ENCODE measurements around the gene CLEC2D.
"Not testable (repeated sequence)": the region's sequence is repeated elsewhere in the genome, so short reads cannot be mapped to it uniquely, and the experiment has no call there.

The CLEC2D gene, protein sequence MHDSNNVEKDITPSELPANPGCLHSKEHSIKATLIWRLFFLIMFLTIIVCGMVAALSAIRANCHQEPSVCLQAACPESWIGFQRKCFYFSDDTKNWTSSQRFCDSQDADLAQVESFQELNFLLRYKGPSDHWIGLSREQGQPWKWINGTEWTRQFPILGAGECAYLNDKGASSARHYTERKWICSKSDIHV

DNA sequence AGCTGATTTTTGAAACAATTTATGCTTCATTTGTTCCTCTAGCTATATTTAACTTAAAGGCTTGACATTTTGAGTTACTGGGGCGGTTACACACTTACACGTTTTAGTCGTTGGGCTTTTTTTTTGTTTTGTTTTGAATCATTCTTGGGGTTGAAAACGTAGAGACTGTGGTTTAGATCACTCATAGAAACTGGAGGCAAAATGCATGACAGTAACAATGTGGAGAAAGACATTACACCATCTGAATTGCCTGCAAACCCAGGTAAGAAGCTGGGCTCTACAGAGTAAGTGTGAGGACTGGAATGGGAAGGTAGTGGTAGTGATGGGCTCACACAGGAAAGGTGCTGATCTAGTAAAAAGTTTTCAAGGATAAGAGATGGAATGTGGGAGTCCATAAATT, at the start of gene CLEC2D:
Gene CLEC2D, plus strand, starts transcription at position 180 of the 400 bp plus-strand sequence. Its CDS starts 22 bp downstream, at position 202.
- no peak for FAIRE-seq

DNA sequence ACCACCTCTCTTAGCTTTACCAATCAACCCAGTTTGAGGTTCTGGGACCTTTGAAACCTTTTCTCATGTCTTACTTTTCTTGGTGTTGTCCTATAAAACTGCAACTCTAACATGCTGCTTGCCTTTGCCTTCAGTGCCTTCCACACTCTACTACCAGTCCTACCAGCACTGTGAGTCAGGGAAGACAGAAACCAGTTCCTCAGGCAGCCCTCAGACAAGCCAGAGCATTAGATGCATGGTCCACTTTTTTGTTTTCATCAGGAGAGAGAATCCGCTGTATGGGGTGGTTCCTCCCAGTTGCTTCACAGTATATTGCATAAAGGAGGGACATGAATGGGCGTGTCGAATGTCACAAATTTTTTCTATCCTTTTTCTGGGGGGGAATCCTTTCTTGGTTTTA, 44.5 kb upstream of the CLEC2D start:
- no peak for FAIRE-seq

DNA sequence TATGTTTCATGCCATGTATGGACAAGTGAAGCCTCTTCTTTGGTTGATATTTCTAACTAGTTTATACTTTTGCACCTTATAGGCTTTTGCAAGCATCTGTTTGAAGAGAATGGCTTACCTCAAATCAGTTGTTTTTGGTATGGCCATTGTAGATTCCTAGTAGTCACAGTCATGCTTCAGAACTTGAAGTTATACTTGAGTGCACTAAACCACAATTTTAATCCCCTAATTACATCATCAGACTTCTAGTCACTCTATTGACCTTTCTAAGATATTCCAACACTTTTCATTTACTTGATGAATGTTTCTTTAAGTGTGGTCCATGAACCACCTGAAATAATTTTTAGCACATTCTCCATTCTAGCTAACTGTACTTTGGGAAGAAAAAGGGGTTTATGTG, 43.2 kb upstream of the CLEC2D start:
- FAIRE-seq: no peak

GRCh38 chr12:9626821-9627220, 42.7 kb upstream of the CLEC2D start:
- no peak for FAIRE-seq

GRCh38 chr12:9632766-9633165, 36.7 kb upstream of the CLEC2D start:
- no peak for FAIRE-seq

GRCh38 chr12:9634177-9634803, 35.2 kb upstream of the CLEC2D start:
- peak; percentile 92 for FAIRE-seq

- FAIRE-seq: no peak
Observed at GRCh38 chr12:9634969-9635754, 34.4 kb upstream of the CLEC2D start.

DNA sequence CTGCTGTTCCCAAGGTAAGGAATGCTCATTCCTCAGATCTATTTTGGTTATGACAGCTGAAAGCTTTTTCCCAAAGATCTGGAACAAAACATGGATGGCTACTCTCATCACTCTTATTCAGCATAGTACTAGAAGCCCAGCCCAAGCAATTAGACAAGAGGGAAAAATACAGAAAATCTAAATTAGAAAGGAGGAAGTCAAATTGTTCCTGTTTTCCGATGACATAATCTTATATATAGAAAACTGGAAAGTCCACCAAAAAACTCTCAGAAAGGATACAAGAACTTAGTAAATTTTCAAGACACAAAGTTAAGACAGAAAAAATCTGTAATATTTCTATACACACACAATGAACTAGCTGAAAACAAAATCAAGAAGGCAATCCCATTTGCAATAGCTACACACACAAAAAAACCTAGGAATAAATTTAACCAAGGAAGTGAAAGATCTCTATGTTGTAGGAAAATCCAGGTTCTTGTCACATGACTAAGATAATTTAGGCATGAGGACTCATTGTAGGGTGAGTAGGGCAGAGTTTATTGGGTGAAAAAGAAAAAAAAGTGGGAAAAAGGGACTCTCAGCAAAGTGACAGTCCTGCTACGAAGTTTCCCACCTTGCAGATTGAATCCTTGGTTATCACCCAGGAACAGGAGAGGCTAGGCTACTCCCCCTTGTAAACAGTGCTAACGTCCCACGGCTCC, 33.2 kb upstream of the CLEC2D start:
- no peak for FAIRE-seq

DNA sequence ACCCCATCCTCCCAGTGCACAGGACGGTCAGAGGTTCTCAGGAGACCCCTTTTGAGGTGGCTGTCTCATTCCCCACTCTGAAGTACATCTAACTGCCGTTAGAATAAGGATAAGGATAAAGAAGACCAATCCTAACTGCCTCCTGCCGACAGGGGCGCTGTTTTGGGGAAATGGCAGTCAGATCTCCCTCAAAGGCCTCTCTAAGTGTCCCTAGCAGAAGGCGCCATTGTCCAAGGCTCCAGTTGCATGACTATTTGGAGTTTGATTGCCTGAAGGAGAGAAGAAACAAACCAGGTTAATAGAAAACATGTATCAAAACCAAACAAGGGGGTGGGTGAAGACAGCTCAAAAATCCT, 32.7 kb upstream of the CLEC2D start:
- FAIRE-seq: no peak

DNA sequence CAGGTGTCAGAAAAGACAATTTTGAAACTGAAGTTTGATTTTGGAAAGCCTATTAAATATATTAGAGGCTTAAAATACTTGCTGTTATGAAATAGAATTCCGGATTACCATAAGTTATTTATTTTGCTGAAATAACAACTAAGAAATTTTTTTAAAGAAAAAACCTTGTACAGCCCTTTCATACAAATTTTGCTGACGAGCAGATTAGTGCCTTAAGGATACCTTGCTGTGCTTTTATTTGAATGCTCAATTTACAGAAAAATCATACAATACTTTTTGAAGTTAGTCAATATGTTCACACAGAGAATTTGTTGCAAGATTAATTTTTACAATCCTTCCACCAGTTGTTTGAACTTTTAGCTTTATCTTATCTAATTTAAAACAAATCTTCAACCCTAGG, 29.5 kb upstream of the CLEC2D start:
- no peak for FAIRE-seq

DNA sequence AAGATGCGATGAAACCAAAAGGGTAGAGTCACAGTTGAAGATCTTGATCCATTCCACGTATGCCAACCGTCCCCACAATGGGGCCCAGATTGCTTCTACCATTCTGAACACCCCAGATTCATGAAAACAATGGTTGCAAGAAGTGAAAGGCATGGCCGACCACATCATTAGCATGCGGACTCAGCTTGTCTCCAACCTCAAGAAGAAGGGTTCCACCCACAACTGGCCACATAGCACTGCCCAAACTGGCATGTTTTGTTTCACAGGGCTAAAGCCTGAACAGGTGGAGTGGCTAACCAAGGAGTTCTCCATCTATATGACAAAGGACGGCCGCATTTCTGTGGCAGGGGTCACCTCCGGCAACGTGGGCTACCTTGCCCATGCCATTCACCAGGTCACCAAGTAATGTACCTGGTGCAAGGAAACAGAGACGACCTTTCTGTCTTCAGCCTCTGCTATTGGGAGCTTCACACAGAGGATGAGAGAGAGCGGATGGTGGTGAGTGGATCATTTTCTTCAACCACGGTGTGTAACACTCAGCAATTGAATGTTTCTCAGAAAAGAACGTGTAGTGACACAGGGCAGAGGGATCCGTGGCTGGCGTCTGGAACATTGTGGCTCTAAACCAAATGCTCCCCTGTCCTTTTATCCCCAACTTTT, 26.8 kb upstream of the CLEC2D start:
- no peak for FAIRE-seq

DNA sequence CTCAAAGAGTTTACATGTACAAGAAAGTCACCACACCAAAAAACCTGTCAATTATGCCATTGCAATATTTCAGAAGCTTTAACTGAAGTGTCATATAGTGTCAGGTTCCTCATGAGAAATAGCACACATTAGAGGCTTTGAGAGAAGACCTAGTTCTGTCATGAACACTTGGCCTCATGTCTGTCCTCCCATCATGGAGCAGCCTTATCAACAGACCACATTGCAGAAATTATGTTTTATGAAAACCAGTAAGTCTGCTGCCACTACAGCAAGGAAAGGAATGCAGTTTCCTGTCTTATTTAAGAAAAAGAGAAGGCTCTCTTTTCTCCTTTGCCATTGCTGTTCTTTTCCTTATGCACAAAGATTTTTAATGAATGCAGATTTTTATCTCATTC, 26.2 kb upstream of the CLEC2D start:
- no peak for FAIRE-seq

- FAIRE-seq: not testable (repeated sequence)
Observed at GRCh38 chr12:9644985-9645551, 24.4 kb upstream of the CLEC2D start.

DNA sequence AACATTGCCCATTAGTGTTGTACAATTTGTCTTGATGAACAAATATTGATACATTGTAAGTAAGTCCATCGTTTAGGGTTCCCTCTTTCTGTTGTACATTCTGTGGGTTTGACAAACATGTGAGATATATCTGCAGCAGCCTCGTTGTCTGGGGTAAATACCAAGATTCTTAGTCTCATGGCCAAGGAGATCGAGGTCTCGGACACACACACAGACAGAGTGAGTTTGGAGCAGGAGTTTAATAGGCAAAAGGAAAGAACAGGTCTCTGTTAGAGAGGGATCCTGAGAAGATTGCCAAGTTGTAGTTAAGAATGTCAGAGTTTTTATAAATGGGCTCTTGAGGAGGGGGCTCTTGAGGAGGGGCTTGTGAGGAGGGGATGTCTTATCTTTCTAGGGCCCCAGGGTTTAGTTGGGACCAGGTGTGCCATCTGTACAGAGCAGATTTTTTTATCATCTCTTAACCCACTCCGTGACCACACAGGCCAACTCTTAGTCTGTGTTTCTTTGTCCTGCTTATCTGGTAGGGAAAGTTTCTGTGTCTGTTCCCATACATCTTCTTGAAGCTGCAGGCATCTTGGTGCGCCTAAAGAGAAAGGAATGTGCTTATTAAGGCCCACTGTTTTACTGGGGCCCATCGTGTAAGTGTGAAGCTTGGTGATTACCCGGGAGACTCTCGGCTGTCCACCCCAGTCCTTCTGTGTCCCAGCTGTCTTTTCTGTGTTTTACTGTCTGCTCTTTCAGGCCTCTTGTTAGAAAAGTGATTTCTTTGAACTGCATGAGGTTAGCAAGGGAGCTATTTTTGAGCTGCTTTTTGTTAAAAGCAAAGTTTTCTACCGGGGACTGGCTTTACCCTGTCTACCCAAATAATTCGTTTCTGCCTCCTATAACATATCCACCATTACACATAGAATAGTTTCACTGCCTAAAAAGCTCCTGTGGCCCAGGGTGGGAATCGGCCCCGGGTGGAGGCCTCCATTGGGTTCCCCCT, 22.4 kb upstream of the CLEC2D start:
- FAIRE-seq: no peak

GRCh38 chr12:9647825-9648700, 21.4 kb upstream of the CLEC2D start:
- no peak for FAIRE-seq

DNA sequence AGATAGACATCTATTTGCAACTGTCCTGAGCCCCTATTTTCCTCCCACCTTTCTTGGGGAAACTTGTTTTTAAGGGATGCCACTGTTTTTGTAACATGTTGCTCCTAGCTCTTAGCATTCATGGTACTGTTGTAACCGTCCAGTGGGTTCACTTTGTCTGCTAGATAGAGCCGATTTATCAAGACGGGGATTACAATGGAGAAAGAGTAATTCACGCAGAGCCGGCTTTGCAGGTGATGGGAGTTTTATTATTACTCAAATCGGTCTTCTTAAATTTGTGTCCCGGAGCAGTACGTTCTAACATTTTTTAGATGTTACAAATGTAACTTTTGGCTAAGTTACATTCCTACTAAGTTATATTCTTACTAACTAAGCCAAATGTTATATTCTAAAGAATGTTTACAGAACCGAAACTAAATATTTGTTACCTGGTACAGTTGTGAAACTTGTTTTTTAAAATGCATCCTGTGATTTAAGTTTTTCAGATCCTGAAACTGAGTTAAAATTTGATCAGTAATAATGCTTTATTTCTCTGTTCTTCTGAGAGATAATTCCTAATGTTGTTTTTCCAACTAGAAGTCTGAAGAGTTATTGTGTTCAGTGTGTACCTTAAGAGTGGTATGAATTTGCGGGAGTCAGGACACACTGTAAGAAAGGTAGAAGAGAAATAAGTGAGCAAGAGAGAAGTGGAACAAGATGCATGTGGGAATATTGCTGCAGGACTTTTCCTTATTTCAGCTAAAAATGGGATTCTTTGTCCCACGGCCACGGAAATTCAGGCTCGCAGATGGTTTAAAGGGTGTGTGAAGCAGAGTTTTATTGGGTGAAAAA, 20.6 kb upstream of the CLEC2D start:
- no peak for FAIRE-seq

DNA sequence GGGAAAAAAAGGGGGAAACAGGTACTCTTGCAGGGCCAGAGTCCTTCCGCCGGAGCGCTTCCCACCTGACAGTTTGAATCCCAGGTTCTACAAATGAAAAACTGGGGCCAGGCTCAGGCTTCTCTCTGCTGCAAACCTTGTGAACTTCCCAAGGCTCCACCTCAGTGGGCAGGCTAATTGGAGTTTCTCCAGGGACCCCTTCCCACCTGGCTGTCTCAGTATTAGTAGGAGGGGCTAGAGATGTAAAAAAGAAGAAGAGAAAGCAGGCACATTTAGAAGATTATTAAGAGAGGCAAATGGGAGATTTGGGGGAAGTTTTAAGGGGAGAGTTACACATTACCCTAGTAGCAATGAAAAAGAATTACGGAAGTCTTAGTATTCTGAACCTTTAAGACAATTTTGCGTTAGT, 20.0 kb upstream of the CLEC2D start:
- FAIRE-seq: no peak

DNA sequence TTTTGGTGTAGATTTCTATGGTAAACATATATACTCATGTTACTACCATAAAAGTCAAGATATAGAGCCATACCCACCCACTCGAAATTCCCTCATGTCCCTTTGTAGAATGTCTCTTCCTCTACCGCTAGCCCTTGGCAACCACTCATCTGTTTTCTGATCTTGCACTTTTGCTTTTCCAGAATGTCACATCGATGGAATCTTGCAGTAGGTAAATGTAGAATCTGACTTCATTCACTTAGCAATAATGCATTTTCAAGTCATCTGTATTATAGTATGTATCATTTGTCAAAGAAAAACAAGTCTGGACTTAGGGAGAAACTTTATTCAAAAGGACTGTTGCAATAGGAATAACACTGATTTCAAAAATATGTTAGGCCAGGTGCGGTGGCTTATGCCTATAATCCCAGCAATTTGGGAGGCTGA, 19.3 kb upstream of the CLEC2D start:
- FAIRE-seq: no peak

GRCh38 chr12:9651265-9651729, 18.2 kb upstream of the CLEC2D start:
- FAIRE-seq: no peak

Data from G401.6 (cell line).